CD4-positive, alpha-beta T cell treated with Interferon gamma for 1 hour (primary cell): ENCODE results near the gene TIMP2.

Source experiments
- DNase-seq: peaks from one replicate; pipeline ENCODE4 v3.0.0-alpha.2; 2020

The TIMP2 gene

DNA sequence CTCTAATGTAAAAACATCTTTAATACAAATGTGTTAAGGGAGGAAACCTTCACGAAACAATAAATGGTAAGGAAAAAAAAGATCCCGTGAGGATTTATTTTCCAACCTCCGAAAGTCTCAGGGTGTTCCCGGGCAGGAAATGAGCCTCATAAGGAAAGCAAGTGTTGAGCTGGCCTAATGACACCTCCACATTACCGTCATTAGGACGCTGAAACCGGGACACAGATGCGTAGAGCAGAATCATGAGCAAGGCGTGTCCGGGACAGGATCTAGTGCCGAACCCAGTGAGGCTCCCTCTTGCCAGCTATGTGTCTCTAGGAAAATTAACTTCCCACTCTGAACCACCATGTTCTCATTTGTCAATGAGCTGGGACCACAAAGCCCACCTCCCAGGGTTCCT lies 120.4 kb downstream of the TIMP2 start:
- DNase-seq, result no peak

DNA sequence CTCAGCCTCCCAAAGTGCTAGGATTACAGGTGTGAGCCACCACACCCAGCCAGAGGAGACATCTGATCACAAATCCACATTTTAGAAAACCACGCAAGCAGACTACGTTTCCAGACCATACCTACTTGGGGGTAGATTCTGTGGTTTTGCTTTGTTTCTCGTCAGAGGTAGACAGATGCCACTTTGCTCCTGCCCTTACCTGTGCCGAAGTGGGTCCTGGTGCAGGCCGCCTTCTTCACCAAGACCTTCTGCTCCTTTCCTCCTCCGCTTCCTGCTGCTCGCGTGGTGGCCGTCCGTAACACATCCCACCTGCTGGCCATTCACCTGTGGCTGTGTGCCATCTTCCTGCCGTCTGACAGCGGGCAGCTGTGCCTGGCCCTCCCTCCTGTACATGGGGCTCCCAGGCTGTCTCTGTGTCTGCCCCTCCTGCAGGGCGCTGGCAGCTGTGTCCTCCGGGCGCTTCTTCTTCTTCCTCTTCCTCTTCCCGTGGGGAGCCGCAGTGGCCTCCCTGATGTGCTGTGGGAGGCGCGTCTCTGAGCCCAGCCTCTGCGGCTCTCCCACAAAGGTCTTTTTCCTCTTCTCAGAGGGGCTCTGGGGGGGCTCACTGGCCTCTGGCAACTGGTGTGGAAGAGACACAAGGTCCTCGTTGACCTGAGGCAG lies 121.9 kb downstream of the TIMP2 start:
- DNase-seq, result no peak
